ENCODE results near the gene LRRC9.
"Not testable (repeated sequence)": the region's sequence is repeated elsewhere in the genome, so short reads cannot be mapped to it uniquely, and the experiment has no call there.

Gene LRRC9

DNA sequence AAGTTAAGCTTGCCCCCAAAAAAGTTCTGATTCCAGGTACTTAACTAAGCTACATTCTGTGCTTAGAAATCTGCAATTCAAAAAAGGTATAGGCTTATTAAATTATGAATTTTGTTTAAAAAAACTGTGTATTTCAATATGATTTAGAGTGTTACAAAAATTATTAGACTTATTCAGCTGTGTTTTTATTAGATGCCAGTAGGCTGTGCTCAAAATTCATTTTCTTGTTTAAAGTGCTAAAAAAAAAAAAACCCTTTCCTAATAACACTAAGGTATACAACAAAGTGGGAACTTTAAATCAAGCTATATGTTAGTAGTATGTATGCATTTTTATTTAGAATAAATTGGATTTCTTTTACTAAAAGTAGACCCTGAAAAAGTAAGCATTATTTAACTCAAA, 25.0 kb downstream of the LRRC9 start:
- no peak for DNase-seq (ENCODE audit: low read depth)
- no peak overlapping the region for H3K4me3 ChIP-seq (replicated peaks; ENCODE audit: low read depth, low read length)
- TF ChIP-seq, protein P1, sequence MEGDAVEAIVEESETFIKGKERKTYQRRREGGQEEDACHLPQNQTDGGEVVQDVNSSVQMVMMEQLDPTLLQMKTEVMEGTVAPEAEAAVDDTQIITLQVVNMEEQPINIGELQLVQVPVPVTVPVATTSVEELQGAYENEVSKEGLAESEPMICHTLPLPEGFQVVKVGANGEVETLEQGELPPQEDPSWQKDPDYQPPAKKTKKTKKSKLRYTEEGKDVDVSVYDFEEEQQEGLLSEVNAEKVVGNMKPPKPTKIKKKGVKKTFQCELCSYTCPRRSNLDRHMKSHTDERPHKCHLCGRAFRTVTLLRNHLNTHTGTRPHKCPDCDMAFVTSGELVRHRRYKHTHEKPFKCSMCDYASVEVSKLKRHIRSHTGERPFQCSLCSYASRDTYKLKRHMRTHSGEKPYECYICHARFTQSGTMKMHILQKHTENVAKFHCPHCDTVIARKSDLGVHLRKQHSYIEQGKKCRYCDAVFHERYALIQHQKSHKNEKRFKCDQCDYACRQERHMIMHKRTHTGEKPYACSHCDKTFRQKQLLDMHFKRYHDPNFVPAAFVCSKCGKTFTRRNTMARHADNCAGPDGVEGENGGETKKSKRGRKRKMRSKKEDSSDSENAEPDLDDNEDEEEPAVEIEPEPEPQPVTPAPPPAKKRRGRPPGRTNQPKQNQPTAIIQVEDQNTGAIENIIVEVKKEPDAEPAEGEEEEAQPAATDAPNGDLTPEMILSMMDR (IDR thresholded peaks at IDR 0.05; ENCODE audit: low read length, missing control alignments) = no peak

DNA sequence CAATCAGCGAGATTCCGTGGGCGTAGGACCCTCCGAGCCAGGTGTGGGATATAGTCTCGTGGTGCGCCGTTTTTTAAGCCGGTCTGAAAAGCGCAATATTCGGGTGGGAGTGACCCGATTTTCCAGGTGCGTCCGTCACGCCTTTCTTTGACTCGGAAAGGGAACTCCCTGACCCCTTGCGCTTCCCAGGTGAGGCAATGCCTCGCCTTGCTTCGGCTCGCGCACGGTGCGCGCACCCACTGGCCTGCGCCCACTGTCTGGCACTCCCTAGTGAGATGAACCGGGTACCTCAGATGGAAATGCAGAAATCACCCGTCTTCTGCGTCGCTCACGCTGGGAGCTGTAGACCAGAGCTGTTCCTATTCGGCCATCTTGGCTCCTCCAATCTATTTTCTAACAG, 32.2 kb downstream of the LRRC9 start:
- not testable (repeated sequence) for H3K4me3 ChIP-seq (replicated peaks; ENCODE audit: low read depth, low read length); DNase-seq (ENCODE audit: low read depth)

DNA sequence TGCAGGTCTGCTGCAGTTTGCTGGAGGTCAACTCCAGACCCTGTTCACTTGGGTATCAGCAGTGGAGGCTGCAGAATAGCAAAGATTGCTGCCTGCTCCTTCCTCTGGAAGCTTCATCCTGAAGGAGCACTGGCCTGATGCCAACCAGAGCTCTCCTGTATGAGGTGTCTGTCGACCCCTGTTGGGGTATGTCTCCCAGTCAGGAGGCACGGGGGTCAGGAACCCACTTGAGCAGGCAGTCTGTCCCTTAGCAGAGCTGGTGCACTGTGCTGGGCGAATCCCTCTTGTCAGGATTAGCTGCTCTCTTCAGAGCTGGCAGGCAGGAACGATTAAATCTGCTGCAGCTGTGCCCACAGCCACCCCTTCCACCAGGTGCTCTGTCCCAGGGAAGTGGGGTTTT, 37.9 kb downstream of the LRRC9 start:
- DNase-seq (ENCODE audit: low read depth); H3K4me3 ChIP-seq (replicated peaks; ENCODE audit: low read depth, low read length): not testable (repeated sequence)

DNA sequence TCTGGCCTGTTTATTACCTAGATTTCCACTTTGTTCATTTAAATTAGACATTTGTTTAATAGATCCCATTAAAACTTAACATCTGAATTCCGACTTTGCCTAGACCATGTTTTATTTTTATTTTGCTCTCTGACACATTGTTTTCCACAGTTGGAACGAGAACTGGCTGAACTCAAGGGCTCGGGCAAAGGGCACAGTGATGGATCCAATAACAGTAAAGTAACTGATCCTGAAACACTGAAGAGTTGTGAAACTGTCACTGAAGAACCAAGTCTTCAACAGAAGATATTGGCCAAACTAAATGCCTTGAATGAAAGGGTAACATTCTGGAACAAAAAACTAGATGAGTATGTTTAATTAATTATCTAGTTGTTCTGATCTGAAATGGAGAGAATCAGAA, 39.7 kb downstream of the LRRC9 start:
- no peak for DNase-seq (ENCODE audit: low read depth)
- H3K4me3 ChIP-seq (replicated peaks; ENCODE audit: low read depth, low read length) = no peak overlapping the region
- TF ChIP-seq, protein P1 (IDR thresholded peaks at IDR 0.05; ENCODE audit: low read length, missing control alignments) = no peak

DNA sequence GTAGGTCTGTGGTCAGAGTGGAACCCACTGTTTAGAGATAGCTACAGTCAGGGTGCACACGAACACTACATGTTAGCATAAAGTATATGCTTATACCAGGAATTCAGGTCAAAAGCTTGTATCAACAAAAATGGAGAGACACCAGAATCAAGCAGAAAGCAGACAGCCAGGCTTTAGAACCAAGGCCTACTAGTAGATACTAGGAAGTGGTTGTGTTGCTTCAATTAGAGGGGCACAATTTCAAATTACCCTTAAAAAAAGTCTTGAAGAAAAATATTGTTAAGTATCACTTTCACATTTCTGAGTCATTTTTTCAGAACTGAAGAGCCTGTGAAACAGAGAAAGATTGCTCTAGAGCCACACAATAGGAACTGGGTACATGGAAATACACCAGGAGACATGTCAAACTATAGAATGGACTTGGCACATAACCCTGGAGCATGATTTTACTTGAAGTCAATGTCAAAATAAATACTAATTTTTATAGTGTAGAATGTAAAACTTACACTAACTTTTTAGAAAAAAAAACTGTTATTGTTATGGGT, 41.6 kb downstream of the LRRC9 start:
- no peak for DNase-seq (ENCODE audit: low read depth)
- H3K4me3 ChIP-seq (replicated peaks; ENCODE audit: low read depth, low read length) = no peak overlapping the region
- TF ChIP-seq, protein P1 (IDR thresholded peaks at IDR 0.05; ENCODE audit: low read length, missing control alignments) = no peak

DNA sequence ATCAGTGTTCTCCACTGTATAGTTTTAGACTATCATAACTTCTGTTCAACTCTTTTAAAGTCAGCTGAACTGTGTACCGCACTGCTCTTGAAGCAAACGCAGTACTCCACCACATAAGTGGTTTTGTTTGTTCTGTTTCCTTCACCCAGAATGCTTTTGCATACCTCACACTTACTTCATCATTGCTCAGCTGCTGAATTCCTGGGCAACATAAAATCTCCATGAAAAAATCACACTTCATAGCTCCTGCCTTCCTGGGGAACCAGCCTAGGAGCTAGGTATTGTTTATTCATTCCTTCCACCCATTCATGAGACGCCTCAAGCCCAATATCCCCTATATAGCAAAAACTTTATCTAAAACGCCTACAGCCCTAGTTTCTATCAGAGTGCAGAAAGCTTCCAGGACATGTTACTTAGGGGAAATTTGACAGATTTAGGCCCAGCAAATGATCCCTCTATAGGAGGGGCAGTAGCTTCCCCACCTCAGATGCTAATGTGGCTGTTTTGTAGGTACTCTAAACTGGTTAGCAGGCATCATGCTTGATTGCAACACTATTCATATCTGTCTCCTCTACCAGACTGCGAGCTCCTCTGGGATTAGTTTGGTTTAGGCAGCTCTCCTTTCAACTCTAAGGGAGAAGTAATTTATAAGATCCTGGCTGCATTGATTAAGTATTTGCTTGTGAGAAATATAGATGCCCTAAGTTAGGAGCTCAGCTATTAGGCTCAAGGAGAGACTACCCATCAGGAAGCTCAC, 44.5 kb downstream of the LRRC9 start:
- TF ChIP-seq, protein P1 (IDR thresholded peaks at IDR 0.05; ENCODE audit: low read length, missing control alignments) = no peak
- DNase-seq (ENCODE audit: low read depth) = peak; percentile 1
- no peak overlapping the region for H3K4me3 ChIP-seq (replicated peaks; ENCODE audit: low read depth, low read length)

DNA sequence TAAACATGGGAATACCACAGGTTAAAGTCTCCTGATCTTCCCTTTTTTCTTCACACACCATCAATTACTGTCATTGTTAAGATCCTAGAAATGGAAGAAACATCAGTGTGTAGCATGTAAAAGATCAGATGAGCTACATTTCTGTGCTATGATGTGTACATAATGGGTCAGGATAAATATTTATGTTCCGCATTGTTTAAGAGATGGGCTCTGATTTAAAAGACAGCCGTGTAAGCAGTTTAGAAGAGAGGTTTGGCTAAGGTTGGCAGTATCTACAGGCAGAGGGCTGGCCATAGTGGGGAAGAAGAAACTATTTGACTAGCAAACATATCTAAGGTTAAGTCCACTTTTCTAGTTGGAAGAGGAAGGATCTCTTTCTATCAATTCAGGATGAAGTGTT, 49.4 kb downstream of the LRRC9 start:
- H3K4me3 ChIP-seq (replicated peaks; ENCODE audit: low read depth, low read length) = no peak overlapping the region
- TF ChIP-seq, protein P1 (IDR thresholded peaks at IDR 0.05; ENCODE audit: low read length, missing control alignments) = no peak
- DNase-seq (ENCODE audit: low read depth) = peak; percentile 8

DNA sequence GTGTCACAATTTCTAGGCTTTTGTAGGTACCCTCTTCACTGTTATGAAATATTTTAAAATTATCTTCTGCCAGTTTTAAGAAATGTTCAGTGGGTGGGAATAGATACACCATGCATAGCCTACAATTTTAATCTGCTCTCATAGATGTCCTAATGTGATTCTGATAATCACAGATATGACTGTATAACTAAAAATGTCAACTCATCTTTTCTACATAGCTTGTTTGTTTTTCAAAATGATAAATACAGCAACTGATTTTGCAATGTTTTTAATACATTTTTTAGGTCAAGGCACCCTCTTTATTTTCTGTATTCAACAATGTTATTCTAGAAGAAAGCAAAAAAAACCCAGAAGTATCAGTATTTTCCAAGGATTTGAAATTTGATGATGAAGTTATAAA, 61.6 kb downstream of the LRRC9 start:
- TF ChIP-seq, protein P1 (IDR thresholded peaks at IDR 0.05; ENCODE audit: low read length, missing control alignments) = no peak
- no peak for DNase-seq (ENCODE audit: low read depth)

More for the DNA sequence above, 61.6 kb downstream of the LRRC9 start:
- no peak overlapping the region for H3K4me3 ChIP-seq (replicated peaks; ENCODE audit: low read depth, low read length)

All from fibroblast of pulmonary artery (primary cell).